GM18867 (cell line): Measurements from ENCODE around the gene AGAP1.

Experiments used
- ATAC-seq: cut with Tn5 transposase; IDR thresholded peaks from one replicate; pipeline ENCODE4 v1.9.1; 2021; ENCODE audit warnings: mild to moderate bottlenecking, moderate library complexity; ENCODE audit not compliant: unreplicated experiment

AGAP1 gene

GRCh38 chr2:236101311-236101950, 607.6 kb downstream of the AGAP1 start:
- no peak for ATAC-seq

GRCh38 chr2:236102971-236103370, 609.1 kb downstream of the AGAP1 start:
- ATAC-seq, result no peak

GRCh38 chr2:236103981-236104380, 610.1 kb downstream of the AGAP1 start:
- no peak for ATAC-seq

GRCh38 chr2:236105955-236106607, 612.2 kb downstream of the AGAP1 start:
- ATAC-seq, result no peak

GRCh38 chr2:236106761-236107160, 612.9 kb downstream of the AGAP1 start:
- ATAC-seq, result no peak

- ATAC-seq, result no peak
Observed at GRCh38 chr2:236107536-236107935, 613.7 kb downstream of the AGAP1 start.

GRCh38 chr2:236107942-236108625, 614.2 kb downstream of the AGAP1 start:
- ATAC-seq, result no peak

- ATAC-seq, result no peak
Observed at GRCh38 chr2:236109061-236109460, 615.2 kb downstream of the AGAP1 start.

- ATAC-seq, result no peak
Observed at GRCh38 chr2:236109473-236109872, 615.6 kb downstream of the AGAP1 start.

DNA sequence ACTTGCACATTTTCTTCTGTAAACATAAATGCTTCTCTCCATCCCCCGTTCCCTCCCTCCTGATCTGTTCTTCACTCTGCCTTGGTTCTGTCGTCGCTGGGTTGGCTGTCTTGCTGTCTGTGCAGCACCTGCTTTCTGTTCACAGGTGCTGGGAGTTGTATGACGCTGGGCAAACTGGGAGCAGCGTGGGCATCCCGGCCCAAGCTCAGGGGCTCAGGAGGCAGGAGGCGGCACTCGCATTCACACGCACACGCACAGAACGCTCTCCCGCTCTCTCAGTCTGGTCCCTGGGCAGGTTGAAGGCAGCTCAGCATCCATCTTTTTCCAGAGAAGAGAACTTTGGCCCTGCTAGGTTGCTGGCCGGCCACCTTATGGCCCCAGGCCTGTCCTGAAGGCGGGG, 618.6 kb downstream of the AGAP1 start:
- no peak for ATAC-seq

DNA sequence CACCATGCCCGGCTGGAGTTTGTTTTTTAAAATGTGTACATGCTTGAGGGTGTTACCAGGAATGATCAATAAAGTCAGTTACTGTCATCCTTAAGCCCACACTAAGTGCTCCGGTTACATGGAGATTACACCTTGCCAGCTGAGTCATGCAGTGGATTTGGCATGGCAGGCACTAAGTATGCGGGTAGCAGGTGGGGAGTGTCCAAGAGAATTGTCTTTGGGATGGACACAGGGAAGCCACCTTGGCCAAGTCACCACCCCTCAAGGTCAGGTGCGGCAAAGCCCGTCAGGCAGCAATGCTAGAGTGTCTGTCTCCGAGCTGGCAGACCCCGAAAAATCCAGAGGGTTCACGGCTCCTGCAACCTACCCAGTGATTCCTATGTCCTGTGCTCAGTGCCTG, 619.6 kb downstream of the AGAP1 start:
- ATAC-seq, result no peak

- no peak for ATAC-seq
Observed at GRCh38 chr2:236113948-236114347, 620.1 kb downstream of the AGAP1 start.

DNA sequence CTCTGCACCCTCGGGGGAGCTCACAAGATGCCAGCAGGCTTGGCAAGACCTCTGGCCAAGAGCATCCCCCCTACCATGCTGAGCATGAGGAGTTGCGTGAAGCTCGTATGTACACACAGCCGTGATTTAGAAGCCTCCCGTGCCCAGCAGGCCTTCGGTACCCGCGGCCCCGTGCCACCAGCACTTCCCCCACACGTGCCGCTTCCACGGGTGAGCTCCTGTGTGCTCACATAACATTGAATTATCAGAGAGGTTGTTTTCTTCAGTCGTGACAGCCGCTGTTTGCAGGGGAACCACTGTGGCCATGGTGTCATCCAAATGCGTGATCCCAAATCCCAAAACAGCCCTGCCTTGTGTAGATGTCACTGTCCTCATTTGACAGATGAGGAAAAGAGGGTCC, 621.1 kb downstream of the AGAP1 start:
- no peak for ATAC-seq

- no peak for ATAC-seq
Observed at GRCh38 chr2:236117401-236117800, 623.6 kb downstream of the AGAP1 start.

DNA sequence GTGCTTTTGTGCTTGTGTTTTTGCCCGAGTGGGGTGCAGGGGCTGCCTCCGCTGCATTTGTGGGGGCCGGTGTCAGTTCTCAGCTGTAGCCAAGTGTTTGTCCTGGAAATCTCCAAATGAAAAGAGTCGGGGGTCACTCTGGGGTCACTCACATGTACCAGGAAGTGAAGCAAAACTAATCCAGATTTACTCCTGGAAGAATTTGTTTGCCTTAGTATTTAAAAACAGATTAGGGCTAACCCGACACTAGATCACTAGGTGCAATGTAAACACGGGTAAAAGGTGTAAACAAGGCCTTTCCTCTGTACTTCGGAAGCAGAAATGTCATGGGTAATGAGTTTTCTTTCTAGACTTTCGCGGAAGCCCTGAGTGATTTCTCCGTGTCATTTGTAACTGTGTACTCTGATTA, 624.0 kb downstream of the AGAP1 start:
- no peak for ATAC-seq

- no peak for ATAC-seq
Observed at GRCh38 chr2:236119003-236119402, 625.2 kb downstream of the AGAP1 start.

DNA sequence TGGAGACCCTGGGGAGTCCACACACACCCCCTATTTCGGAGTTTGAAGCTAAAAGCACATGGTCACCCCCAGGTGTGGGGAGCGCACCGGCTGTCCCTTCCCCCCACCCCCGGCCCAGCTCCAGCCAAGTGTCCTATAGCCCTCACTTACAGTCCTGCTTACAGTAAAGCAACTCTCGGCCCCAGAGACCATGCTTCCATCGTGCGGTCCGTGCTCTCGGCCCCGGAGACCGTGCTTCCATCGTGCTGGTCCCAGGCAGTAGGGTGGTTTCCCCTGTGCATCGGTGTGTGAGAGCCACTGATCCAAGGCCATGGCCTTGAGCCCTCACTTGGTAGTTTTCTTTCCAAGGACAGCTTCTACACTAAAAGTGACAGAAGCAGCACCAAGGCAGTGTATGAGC, 625.6 kb downstream of the AGAP1 start:
- no peak for ATAC-seq

DNA sequence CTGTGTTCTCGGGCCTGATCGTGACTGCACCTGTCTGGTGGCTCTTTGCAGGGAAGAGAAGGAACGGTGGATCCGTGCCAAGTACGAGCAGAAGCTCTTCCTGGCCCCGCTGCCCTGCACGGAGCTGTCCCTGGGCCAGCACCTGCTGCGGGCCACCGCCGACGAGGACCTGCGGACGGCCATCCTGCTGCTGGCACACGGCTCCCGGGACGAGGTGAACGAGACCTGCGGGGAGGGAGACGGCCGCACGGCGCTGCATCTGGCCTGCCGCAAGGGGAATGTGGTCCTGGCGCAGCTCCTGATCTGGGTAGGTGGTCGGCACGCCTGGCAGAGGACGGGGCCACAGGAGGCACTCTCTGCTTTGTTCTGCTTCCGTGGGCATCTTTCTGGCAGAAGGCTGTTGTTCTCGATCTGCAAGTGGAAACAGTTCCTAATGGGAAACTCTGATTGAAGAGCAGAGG, 626.3 kb downstream of the AGAP1 start:
- no peak for ATAC-seq

GRCh38 chr2:236120829-236121228, 627.0 kb downstream of the AGAP1 start:
- ATAC-seq, result no peak

- ATAC-seq, result no peak
Observed at GRCh38 chr2:236121546-236121945, 627.7 kb downstream of the AGAP1 start.

- ATAC-seq, result no peak
Observed at GRCh38 chr2:236122236-236122635, 628.4 kb downstream of the AGAP1 start.

- no peak for ATAC-seq
Observed at GRCh38 chr2:236123716-236124115, 629.9 kb downstream of the AGAP1 start.
